Activated naive CD4-positive, alpha-beta T cell treated with anti-CD3 and anti-CD28 coated beads for 36 hours (primary cell): ENCODE results near the gene CPNE2. TPM values are rescaled to one million over a fixed set of nuclear protein-coding genes. Genes with fewer than 3 reads are reported as not detected.
A peak's percentile ranks its signal among the peaks of the same experiment; 100 is the strongest.
"Not testable (repeated sequence)": the region's sequence is repeated elsewhere in the genome, so short reads cannot be mapped to it uniquely, and the experiment has no call there.

Experiments used
- CTCF ChIA-PET: fragments of 350-600 bp; sonication (Branson Sonifier 250); formaldehyde crosslinking; loops from one replicate; lab custom pipeline; 2021; ENCODE audit warnings: antibody characterized with exemption; lab: Charles Lee
- DNase-seq: peaks from one replicate; pipeline ENCODE4 v3.0.0-alpha.2; 2020
- H3K27ac Mint-ChIP-seq: one replicate; pipeline ENCODE4 v1.8.0; 2021; ENCODE audit warnings: mild to moderate bottlenecking, mixed read lengths
- H3K27me3 Mint-ChIP-seq: one replicate; pipeline ENCODE4 v1.8.0; 2021; ENCODE audit warnings: low read depth, mixed read lengths
- H3K36me3 Mint-ChIP-seq: one replicate; pipeline ENCODE4 v1.8.0; 2021; ENCODE audit warnings: low read depth, mixed read lengths
- H3K4me1 Mint-ChIP-seq: one replicate; pipeline ENCODE4 v1.8.0; 2021; ENCODE audit warnings: low read depth, mixed read lengths
- H3K4me3 Mint-ChIP-seq: one replicate; pipeline ENCODE4 v1.8.0; 2021; ENCODE audit warnings: mild to moderate bottlenecking, moderate library complexity, mixed read lengths
- H3K9me3 Mint-ChIP-seq: one replicate; pipeline ENCODE4 v1.8.0; 2021; ENCODE audit warnings: mixed read lengths
- intact Hi-C: fragments of 100-400 bp; cut with micrococcal nuclease; formaldehyde crosslinking; loops from one replicate; pipeline ENCODE4 v1.15.1; 2023
- total RNA-seq, 2 experiments: library from RNA; stranded (reverse); gene quantifications; one replicate each; pipeline ENCODE4 v1.2.3, GENCODE V29; 2021

CPNE2 gene
- total RNA-seq, 2 experiments from 2014 or later: 5.1 TPM

DNA sequence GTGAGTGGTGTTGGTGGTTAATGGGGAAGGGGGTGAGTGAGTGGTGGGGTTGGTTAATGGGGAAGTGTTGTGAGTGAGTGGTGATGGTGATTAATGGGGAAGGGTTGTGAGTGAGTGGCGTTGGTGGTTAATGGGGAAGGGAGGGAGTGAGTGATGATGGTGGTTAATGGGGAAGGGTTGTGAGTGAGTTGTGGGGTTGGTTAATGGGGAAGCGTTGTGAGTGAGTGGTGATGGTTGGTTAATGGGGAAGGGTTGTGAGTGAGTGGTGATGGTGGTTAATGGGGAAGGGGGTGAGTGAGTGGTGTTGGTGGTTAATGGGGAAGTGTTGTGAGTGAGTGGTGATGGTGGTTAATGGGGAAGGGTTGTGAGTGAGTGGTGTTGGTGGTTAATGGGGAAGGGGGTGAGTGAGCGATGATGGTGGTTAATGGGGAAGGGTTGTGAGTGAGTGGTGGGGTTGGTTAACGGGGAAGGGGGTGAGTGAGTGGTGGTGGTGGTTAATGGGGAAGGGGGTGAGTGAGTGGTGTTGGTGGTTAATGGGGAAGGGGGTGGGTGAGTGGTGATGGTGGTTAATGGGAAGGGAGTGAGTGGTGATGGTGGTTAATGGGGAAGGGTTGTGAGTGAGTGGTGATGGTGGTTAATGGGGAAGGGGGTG, 21.2 kb upstream of the CPNE2 start:
- H3K4me1 Mint-ChIP-seq: peaks cover 12% of the 10 kb centered on the region
- CTCF ChIA-PET: interaction anchor here (1.0 kb wide), 1 partner anchor 106 kb away, joined by 6 read pairs; no protein-coding TSS in a partner anchor
- H3K27me3 Mint-ChIP-seq, H3K27ac Mint-ChIP-seq, H3K4me3 Mint-ChIP-seq, intact Hi-C loops, H3K9me3 Mint-ChIP-seq, DNase-seq: not testable (repeated sequence)
- H3K36me3 Mint-ChIP-seq: peaks cover 13% of the 10 kb centered on the region

DNA sequence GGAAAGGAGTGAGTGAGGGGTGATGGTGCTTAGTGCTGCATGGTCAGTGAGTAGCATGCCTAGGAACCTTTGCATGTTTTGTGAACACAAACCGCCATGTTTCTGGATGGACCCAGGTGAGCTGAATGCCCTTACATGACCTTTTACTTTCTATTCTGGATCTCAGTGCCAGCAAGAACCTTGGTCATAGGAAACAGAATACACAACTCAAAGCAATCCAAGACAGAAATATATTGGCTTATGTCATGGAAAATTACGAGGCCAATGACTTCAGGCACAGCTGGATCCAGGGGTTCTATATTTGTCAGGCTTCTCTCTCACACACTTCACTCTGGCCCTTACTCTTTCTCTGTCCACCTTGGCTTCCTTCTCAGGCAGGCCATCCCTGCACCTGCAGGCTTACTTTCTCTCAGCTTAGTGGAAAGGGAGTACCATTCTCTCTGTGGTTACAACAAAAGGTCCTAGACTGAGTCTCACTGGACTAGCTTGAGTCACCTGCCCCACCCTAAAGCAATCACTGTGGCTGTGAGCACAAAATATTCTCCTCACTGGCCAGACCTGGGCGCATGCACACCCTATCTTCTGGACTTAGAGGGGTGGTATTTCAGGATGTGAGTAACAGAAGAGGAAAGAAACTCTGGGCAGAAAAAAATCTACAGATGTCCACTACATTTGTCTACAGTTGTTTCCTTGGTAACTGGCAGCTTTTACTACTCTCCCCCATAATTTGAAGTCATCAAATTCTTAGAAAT, 20.4 kb upstream of the CPNE2 start:
- Mint-ChIP-seq H3K4me3 (no peak overlapping the region), H3K4me1 (peaks cover 12% of the 10 kb centered on the region), H3K27ac (peak overlapping the region; percentile 44), H3K9me3 (no peaks in the 10 kb centered on the region), H3K36me3 (peaks cover 16% of the 10 kb centered on the region), H3K27me3 (no peaks in the 10 kb centered on the region)
- intact Hi-C loops: no loop called here
- CTCF ChIA-PET: interaction anchor here (1.0 to 3.1 kb wide), 3 partner anchors 12 to 107 kb away, joined by 3 to 9 read pairs (median 6); no protein-coding TSS in a partner anchor
- DNase-seq: no peak

DNA sequence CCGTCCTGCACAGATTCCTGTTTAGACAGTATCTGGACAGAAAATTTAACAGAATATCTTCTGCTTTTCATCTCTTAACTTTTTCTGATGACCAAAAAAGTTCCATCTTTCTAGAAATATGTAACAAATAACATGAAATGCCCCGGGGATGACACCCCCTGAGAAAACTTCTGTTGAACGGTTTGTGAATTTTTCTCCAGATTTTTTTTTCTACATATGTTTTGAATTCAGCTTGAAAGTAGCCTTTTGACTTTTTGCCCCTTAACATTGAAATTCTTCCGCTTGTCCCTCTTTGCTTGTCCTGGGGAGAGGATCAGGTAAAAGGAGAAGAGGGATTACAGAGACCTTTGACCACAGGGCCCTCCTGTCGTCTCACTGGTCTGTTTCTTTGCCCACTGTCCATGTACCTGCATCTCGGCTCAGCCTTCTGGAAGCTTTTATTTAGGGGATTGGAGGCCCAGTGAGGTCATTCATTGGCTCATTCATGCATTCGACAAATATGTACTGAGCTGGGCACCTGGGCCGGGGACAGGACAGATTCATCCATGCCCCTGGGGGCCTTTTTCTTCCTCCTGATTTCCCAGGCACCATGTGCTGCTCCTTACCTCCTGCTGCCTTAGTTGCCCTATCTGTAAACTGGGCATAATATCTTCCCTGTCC, 19.6 kb upstream of the CPNE2 start:
- DNase-seq: no peak
- H3K4me3 Mint-ChIP-seq: no peak overlapping the region
- H3K4me1 Mint-ChIP-seq: peaks cover 12% of the 10 kb centered on the region
- H3K36me3 Mint-ChIP-seq: peaks cover 15% of the 10 kb centered on the region
- CTCF ChIA-PET: interaction anchor here (1.0 to 3.1 kb wide), 3 partner anchors 11 to 108 kb away, joined by 3 to 9 read pairs (median 6); no protein-coding TSS in a partner anchor
- no peaks in the 10 kb centered on the region for H3K9me3 Mint-ChIP-seq
- intact Hi-C loops: no loop called here
- no peaks in the 10 kb centered on the region for H3K27me3 Mint-ChIP-seq
- peak overlapping the region; percentile 31 for H3K27ac Mint-ChIP-seq

GRCh38 chr16:57077714-57078113, 14.7 kb upstream of the CPNE2 start:
- Mint-ChIP-seq H3K4me3 (no peak overlapping the region), H3K36me3 (peaks cover 3% of the 10 kb centered on the region)
- CTCF ChIA-PET: interaction anchor here (2.1 kb wide), 1 partner anchor 14 kb away, joined by 7 read pairs; the partner anchor contains the start of gene CPNE2

GRCh38 chr16:57081744-57082143, 10.6 kb upstream of the CPNE2 start:
- CTCF ChIA-PET: interaction anchor here (0.9 to 1.0 kb wide), 2 partner anchors 11 to 117 kb away, joined by 3 read pairs; no protein-coding TSS in a partner anchor
- intact Hi-C loops: no loop called here

More at GRCh38 chr16:57077714-57078113, 14.7 kb upstream of the CPNE2 start:
- H3K27me3 Mint-ChIP-seq: no peaks in the 10 kb centered on the region
- peaks cover 2% of the 10 kb centered on the region for H3K4me1 Mint-ChIP-seq
- DNase-seq: no peak
- intact Hi-C loops: no loop called here
- no peak overlapping the region for H3K27ac Mint-ChIP-seq
- H3K9me3 Mint-ChIP-seq: no peaks in the 10 kb centered on the region

GRCh38 chr16:57082664-57083063, 9.7 kb upstream of the CPNE2 start:
- CTCF ChIA-PET: interaction anchor here (0.5 to 3.8 kb wide), 11 partner anchors 10 to 256 kb away, joined by 3 to 20 read pairs (median 13); partner anchors contain the start of gene CPNE2
- H3K36me3 Mint-ChIP-seq: no peaks in the 10 kb centered on the region
- DNase-seq: no peak
- H3K9me3 Mint-ChIP-seq: no peaks in the 10 kb centered on the region
- H3K4me1 Mint-ChIP-seq: peaks cover 9% of the 10 kb centered on the region
- no peaks in the 10 kb centered on the region for H3K27me3 Mint-ChIP-seq
- H3K27ac Mint-ChIP-seq: no peak overlapping the region
- H3K4me3 Mint-ChIP-seq: no peak overlapping the region
- intact Hi-C loops: no loop called here

More at GRCh38 chr16:57081744-57082143, 10.6 kb upstream of the CPNE2 start:
- no peak overlapping the region for H3K4me3 Mint-ChIP-seq
- H3K36me3 Mint-ChIP-seq: no peaks in the 10 kb centered on the region
- no peaks in the 10 kb centered on the region for H3K9me3 Mint-ChIP-seq
- no peak overlapping the region for H3K27ac Mint-ChIP-seq
- no peaks in the 10 kb centered on the region for H3K27me3 Mint-ChIP-seq
- DNase-seq: no peak
- H3K4me1 Mint-ChIP-seq: peaks cover 9% of the 10 kb centered on the region

DNA sequence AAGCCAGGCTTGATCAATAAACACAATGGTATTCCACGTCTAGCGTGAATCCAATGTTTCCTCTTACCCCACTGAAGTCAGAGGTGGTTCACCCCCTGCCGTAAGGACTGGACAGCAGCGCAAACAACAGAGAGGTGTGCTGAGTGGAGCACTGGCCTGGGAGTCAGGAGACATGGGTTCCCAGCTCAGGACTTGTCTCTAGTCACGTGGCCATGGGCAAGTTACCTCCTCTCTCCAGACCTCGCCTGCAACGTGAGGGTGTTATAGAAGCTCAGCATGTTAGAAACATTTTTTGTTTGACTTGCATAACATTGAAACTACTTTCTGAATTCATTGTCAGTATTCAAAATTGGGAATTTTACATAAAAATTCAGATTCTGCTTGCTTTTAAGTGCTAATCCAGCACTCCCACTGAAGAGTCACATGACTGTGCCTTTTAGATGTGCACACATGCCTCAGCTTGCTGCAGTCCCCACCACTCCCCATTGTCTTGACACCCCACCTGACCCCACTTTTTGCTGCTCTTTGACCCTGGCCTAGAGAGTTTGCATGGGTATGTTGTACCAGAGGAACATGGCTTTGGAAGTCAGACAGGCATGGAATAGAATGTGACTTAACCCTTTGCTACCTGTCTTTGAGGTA, 8.8 kb upstream of the CPNE2 start:
- DNase-seq: no peak
- intact Hi-C loops: loop anchor here (1.0 to 2.0 kb wide), 4 partner anchors 85 to 334 kb away; partner anchors contain the start of gene ARL2BP
- H3K4me3 Mint-ChIP-seq: no peak overlapping the region
- H3K36me3 Mint-ChIP-seq: no peaks in the 10 kb centered on the region
- H3K9me3 Mint-ChIP-seq: no peaks in the 10 kb centered on the region
- H3K4me1 Mint-ChIP-seq: peaks cover 9% of the 10 kb centered on the region
- CTCF ChIA-PET: interaction anchor here (0.6 to 3.8 kb wide), 28 partner anchors 9 to 373 kb away, joined by 3 to 20 read pairs (median 4); partner anchors contain the start of gene CPNE2
- H3K27ac Mint-ChIP-seq: peak overlapping the region; percentile 73
- H3K27me3 Mint-ChIP-seq: no peaks in the 10 kb centered on the region

GRCh38 chr16:57084257-57084770, 8.1 kb upstream of the CPNE2 start:
- H3K9me3 Mint-ChIP-seq: no peaks in the 10 kb centered on the region
- H3K36me3 Mint-ChIP-seq: no peaks in the 10 kb centered on the region
- peak; percentile 86 for DNase-seq
- no peak overlapping the region for H3K4me3 Mint-ChIP-seq
- CTCF ChIA-PET: interaction anchor here (0.6 to 3.8 kb wide), 35 partner anchors 9 to 389 kb away, joined by 3 to 20 read pairs (median 4); partner anchors contain the start of gene CPNE2
- intact Hi-C loops: loop anchor here (1.0 to 2.0 kb wide), 4 partner anchors 84 to 333 kb away; partner anchors contain the start of gene ARL2BP
- peaks cover 9% of the 10 kb centered on the region for H3K4me1 Mint-ChIP-seq
- H3K27me3 Mint-ChIP-seq: no peaks in the 10 kb centered on the region
- peak overlapping the region; percentile 73 for H3K27ac Mint-ChIP-seq

- H3K27me3 Mint-ChIP-seq: no peaks in the 10 kb centered on the region
- no peaks in the 10 kb centered on the region for H3K36me3 Mint-ChIP-seq
- no peak overlapping the region for H3K4me3 Mint-ChIP-seq
- CTCF ChIA-PET: interaction anchor here (0.6 to 3.8 kb wide), 25 partner anchors 8 to 389 kb away, joined by 3 to 20 read pairs (median 6); partner anchors contain the start of gene CPNE2
- H3K9me3 Mint-ChIP-seq: no peaks in the 10 kb centered on the region
- peaks cover 7% of the 10 kb centered on the region for H3K4me1 Mint-ChIP-seq
- no peak for DNase-seq
- intact Hi-C loops: loop anchor here (1.0 to 2.0 kb wide), 4 partner anchors 83 to 332 kb away; partner anchors contain the start of gene ARL2BP
- H3K27ac Mint-ChIP-seq: no peak overlapping the region
These were observed 7.4 kb upstream of the CPNE2 start for GRCh38 chr16:57084996-57085395.

GRCh38 chr16:57087003-57087402, 5.4 kb upstream of the CPNE2 start:
- DNase-seq: no peak
- Mint-ChIP-seq H3K36me3 (no peaks in the 10 kb centered on the region), H3K27me3 (no peaks in the 10 kb centered on the region), H3K9me3 (no peaks in the 10 kb centered on the region), H3K27ac (no peak overlapping the region), H3K4me3 (no peak overlapping the region), H3K4me1 (peaks cover 15% of the 10 kb centered on the region)
- intact Hi-C loops: no loop called here
- CTCF ChIA-PET: interaction anchor here (2.8 kb wide), 1 partner anchor 122 kb away, joined by 8 read pairs; no protein-coding TSS in a partner anchor

- no peak for DNase-seq
- intact Hi-C loops: no loop called here
- H3K27ac Mint-ChIP-seq: no peak overlapping the region
- H3K4me3 Mint-ChIP-seq: no peak overlapping the region
- peaks cover 3% of the 10 kb centered on the region for H3K27me3 Mint-ChIP-seq
- CTCF ChIA-PET: no interaction called here
- H3K4me1 Mint-ChIP-seq: peaks cover 11% of the 10 kb centered on the region
- H3K36me3 Mint-ChIP-seq: no peaks in the 10 kb centered on the region
- no peaks in the 10 kb centered on the region for H3K9me3 Mint-ChIP-seq
These were observed 3.0 kb upstream of the CPNE2 start for GRCh38 chr16:57089406-57089805.
